Stimulated activated CD8-positive, alpha-beta memory T cell treated with anti-CD3 and anti-CD28 coated beads, Interleukin-12 subunit alpha, Interleukin-12 subunit beta, amount 100 ng/mL, for 24 hours (primary cell): ENCODE results near the gene TRIM67.

Source experiments
- DNase-seq: peaks from one replicate; pipeline ENCODE4 v3.0.0-alpha.2; 2020; ENCODE audit errors: extremely low read depth

The TRIM67 gene

GRCh38 chr1:231183639-231184590 is 22.1 kb downstream of the TRIM67 start:
- DNase-seq: no peak

- DNase-seq: no peak
Observed at GRCh38 chr1:231184891-231185290, 23.0 kb downstream of the TRIM67 start.

- no peak for DNase-seq
Observed at GRCh38 chr1:231185391-231185790, 23.5 kb downstream of the TRIM67 start.

- no peak for DNase-seq
Observed at GRCh38 chr1:231186356-231187115, 24.7 kb downstream of the TRIM67 start.

GRCh38 chr1:231187571-231187970 is 25.7 kb downstream of the TRIM67 start:
- DNase-seq: no peak

- no peak for DNase-seq
Observed at GRCh38 chr1:231188072-231188471, 26.2 kb downstream of the TRIM67 start.

- no peak for DNase-seq
Observed at GRCh38 chr1:231188768-231189167, 26.9 kb downstream of the TRIM67 start.

- no peak for DNase-seq
Observed at GRCh38 chr1:231189683-231190270, 27.9 kb downstream of the TRIM67 start.

GRCh38 chr1:231190456-231190855 is 28.6 kb downstream of the TRIM67 start:
- DNase-seq: no peak

- no peak for DNase-seq
Observed at GRCh38 chr1:231192620-231193163, 30.8 kb downstream of the TRIM67 start.

- DNase-seq: no peak
Observed at GRCh38 chr1:231193710-231194340, 32.0 kb downstream of the TRIM67 start.

GRCh38 chr1:231194476-231194842 is 32.6 kb downstream of the TRIM67 start:
- no peak for DNase-seq

- DNase-seq: no peak
Observed at GRCh38 chr1:231194843-231195516, 33.1 kb downstream of the TRIM67 start.

- DNase-seq: no peak
Observed at GRCh38 chr1:231196307-231196706, 34.4 kb downstream of the TRIM67 start.

- DNase-seq: no peak
Observed at GRCh38 chr1:231196728-231197127, 34.9 kb downstream of the TRIM67 start.

- no peak for DNase-seq
Observed at GRCh38 chr1:231199868-231200267, 38.0 kb downstream of the TRIM67 start.

GRCh38 chr1:231200388-231201031 is 38.7 kb downstream of the TRIM67 start:
- DNase-seq: no peak

GRCh38 chr1:231201375-231201978 is 39.6 kb downstream of the TRIM67 start:
- DNase-seq: no peak

GRCh38 chr1:231201979-231202633 is 40.2 kb downstream of the TRIM67 start:
- no peak for DNase-seq
